NCI-H2107 (cell line): ENCODE results near the gene HAUS1.
"Not testable (repeated sequence)": the region's sequence is repeated elsewhere in the genome, so short reads cannot be mapped to it uniquely, and the experiment has no call there.

Experiments
- DNase-seq: peaks from one replicate; lab custom pipeline; 2025; lab: John Stamatoyannopoulos, UW

The HAUS1 gene

DNA sequence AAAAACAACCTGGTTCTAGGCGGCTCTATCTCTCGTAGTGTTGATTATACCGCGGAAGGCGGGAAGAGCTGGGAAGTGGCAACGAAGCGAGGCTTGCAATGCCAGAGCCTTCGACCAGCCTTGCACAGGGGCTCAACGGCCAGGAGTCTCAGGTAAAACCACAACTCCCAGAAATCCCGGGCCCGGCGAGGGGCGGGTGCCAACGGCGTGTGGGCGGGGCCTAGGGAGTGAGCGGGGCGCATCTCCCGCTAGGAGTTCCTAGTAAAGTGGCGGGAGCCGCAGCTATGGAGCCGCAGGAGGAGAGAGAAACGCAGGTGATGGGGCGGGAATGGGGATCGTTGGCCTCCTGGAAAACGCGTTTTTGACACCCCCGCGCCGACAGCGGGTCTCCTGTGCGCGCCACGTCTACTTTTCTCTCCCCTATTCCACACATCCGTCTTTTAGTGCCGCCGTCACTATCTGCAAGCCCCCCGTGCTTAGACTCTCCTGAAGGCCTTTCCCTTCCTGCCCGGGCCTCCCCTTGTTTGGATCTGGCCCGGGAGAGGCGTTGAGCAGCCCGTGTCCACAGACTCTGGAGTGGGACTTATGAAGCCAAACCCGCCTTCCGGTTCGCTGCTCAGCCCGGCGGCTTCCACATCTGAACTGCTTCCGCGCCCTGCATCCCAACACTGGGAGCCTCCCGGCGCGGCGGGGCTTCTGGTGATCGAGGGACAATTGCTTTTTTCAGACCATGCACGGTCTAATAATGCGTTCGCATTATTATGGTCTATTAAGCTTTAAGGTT is at the start of gene HAUS1:
Gene HAUS1 (plus strand): TSS at position 258 of the 784 bp plus-strand sequence. CDS start 27 bp downstream, at position 285.
- peak; percentile 91 for DNase-seq

- no peak for DNase-seq
Observed at GRCh38 chr18:46054956-46055837, 49.0 kb upstream of the HAUS1 start.

- DNase-seq, result no peak
Observed at GRCh38 chr18:46055838-46056230, 48.4 kb upstream of the HAUS1 start.

DNA sequence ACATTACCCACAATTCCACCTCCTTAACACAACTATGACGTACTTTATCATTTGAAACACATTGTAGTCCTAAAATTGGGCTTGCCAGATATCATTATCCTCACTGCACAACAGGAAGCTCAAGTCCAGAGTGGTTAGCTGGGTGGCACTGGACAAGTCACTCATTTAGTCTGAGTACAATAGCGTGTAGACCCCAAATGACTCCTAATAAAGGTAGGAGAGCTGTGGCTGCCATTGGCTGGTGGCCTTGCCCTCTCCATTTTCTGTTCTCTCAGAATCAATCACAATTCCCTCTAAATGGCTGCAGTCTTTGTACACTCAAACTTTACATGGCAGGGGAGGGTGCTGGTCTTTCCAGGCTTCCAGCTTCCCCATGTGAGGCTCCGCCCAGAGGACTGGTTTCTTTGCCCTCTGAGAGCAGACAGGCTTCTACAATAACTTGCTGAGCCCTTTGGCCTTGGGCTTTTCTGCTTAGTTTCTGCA is 43.8 kb upstream of the HAUS1 start:
- DNase-seq, result no peak

DNA sequence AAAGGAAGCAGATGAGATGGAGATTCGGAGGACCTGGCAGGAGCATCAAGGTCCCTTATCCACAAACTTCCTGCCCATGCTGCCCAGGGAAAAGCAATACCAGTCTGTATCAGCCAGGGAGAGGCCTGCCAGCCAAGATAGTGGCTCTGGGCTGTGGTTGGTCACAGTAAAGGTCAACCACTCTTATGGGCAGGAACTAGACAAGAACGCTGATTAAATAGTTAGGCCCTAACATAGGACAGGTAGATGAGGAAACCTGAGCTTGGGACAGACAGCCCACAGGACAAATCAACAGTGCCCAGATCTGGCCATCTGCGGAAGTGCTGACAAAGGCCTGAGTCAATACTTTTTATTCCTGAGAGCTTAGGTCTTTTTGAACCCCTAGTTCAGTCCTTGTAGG is 42.8 kb upstream of the HAUS1 start:
- DNase-seq, result no peak

- no peak for DNase-seq
Observed at GRCh38 chr18:46061796-46062195, 42.4 kb upstream of the HAUS1 start.

- no peak for DNase-seq
Observed at GRCh38 chr18:46062781-46063180, 41.4 kb upstream of the HAUS1 start.

DNA sequence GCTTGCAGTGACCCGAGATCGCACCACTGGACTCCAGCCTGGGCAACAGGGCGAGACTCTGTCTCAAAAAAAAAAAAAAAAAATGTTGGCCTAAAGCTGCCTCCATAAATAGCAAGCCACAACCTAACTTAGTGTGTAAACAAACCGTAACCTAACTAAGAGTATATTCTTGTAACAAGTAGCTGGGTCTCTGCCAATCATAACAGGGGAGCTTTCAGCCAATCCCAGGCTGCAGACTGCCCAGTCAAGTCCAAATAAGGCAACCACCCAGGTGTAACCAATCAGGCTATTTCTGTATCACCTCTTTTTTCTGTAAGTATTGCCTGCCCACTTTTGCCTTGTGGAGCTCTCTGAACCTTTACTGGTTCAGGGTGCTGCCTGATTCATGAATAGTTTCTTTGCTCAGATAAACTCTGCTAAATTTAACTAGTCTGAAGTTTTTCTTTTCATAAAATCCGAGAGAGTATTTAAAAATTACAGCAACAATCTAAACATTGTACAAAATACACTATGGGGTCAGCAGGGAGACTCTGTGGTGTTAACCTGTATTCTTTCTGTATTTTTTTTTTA is 36.7 kb upstream of the HAUS1 start:
- no peak for DNase-seq

DNA sequence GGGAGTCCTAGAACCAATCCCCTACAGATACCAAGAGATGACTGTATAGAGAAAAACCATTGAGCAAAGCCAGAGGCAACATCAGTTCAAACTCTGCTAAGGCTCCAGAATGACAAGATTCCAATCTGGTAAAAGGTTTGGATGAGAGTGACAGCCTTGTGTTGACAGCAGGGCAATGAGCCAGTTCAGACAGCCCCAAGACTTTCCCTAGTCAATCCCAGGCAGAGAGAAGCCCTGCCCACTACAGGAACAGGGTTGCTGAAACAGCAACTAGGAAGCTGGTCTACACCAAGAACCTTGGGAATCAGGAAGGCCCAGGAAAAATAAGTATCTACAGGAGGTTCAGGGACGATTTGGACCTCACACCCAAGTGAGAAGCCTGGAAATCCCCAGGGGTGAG is 35.4 kb upstream of the HAUS1 start:
- DNase-seq, result no peak

DNA sequence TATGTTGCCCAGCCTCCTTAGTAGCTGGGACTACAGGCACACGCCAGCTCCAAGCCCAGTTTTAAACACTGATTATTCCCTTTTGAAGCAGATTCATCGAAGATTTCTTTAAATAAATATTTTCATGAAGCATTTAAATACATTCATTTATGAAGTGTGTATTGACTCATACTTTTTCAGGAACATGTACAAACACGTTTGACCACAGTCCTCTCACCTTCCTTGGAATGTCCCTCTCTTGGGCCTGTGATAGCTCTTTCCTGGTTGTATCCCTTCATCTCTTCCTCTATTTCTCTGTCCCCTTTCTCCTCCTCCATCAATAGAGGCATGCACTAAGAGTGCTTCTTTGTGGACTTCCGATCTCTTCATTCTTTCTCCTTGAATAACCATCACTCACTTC is 34.7 kb upstream of the HAUS1 start:
- DNase-seq, result no peak

DNA sequence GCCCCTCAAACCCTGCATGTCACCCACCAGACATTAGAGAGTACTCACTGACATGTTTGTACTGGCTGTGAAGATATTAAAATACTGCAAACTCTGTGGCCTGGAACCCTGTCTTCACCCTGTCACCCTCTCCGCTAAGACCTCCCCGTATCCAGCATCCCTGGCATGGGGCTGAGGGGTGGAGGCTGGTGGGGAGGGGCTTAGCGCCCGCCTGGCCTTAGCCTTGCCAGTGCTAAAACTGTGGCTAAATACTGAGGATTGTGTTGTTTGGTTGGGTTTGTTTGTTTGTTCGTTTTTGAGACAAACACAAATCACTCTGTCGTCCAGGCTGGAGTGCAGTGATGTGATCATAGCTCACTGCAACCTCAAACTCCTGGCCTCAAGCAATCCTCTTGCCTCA is 34.0 kb upstream of the HAUS1 start:
- no peak for DNase-seq

GRCh38 chr18:46070815-46071652 is 33.2 kb upstream of the HAUS1 start:
- no peak for DNase-seq

GRCh38 chr18:46071653-46072375 is 32.4 kb upstream of the HAUS1 start, which contains the start of gene PSTPIP2:
PSTPIP2 (minus strand) TSS chr18:46072260; CDS start chr18:46072188, 72 bp downstream.
- DNase-seq, result peak; percentile 29

GRCh38 chr18:46072376-46072867 is 31.8 kb upstream of the HAUS1 start:
- no peak for DNase-seq

GRCh38 chr18:46072959-46073358 is 31.2 kb upstream of the HAUS1 start:
- no peak for DNase-seq

DNA sequence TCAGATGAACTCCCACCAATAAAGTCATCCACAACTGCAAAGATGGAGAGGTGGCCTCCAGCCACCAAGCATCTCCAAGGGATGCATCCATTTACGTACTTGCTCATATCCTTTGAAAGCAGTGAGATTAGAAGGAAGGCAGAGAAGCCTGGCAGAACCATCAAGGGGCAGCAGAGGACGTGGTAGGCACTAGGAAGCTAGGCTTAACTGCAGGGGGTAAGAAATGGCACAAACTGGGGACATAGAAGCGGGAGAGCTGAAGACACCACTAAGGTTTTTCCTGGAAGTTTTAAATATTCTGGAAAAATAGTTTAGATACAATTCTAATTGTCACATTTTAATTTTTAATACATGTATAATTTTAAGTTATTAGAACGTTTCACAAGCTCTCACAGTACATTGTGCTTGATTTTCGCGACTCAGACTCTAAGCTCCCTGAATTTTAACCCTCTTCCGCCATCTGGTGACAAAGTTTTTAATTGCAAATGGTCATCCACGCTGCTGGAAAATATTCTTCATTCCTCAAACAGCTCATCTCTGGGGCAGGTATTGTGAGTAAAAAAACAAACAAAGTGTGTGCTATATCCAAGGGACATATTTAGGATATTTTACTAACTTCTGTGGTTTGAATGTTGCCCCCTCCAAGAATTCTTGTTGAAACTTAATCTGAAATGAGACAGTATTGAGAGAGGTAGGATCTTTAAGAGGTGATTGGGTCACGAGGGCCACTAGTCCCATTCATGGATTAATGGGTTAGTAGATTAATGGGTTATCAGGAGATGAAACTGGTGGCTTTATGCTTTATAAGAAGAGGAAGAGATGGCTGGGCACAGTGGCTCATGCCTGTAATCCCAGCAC is 30.5 kb upstream of the HAUS1 start:
- peak; percentile 61 for DNase-seq

GRCh38 chr18:46079336-46079735 is 24.8 kb upstream of the HAUS1 start:
- no peak for DNase-seq

- DNase-seq, result no peak
Observed at GRCh38 chr18:46080156-46080555, 24.0 kb upstream of the HAUS1 start.

DNA sequence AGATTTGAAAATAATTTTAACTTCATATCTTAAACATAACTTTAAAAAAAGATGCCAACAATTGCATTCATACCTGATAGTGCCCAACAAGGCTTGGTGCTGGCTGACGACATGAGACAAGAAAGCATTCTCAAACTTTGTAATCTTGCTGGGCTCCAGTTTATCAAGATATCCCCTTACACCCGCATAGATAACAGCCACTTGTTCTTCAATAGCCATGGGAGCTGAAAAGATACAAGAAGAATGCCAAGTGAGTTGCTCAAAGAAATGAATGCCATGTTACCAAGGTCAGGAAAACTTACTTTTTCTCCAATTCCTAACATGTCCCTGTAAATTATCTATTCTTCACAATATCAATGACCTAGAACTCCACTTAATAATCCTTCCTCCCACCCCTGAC is 19.8 kb upstream of the HAUS1 start:
- DNase-seq, result no peak

- DNase-seq, result not testable (repeated sequence)
Observed at GRCh38 chr18:46088501-46088900, 15.7 kb upstream of the HAUS1 start.
